Measurements from ENCODE around the gene PCDHGA10.
A peak's percentile ranks its signal among the peaks of the same experiment; 100 is the strongest.
"Not testable (repeated sequence)": the region's sequence is repeated elsewhere in the genome, so short reads cannot be mapped to it uniquely, and the experiment has no call there.

The PCDHGA10 gene

DNA sequence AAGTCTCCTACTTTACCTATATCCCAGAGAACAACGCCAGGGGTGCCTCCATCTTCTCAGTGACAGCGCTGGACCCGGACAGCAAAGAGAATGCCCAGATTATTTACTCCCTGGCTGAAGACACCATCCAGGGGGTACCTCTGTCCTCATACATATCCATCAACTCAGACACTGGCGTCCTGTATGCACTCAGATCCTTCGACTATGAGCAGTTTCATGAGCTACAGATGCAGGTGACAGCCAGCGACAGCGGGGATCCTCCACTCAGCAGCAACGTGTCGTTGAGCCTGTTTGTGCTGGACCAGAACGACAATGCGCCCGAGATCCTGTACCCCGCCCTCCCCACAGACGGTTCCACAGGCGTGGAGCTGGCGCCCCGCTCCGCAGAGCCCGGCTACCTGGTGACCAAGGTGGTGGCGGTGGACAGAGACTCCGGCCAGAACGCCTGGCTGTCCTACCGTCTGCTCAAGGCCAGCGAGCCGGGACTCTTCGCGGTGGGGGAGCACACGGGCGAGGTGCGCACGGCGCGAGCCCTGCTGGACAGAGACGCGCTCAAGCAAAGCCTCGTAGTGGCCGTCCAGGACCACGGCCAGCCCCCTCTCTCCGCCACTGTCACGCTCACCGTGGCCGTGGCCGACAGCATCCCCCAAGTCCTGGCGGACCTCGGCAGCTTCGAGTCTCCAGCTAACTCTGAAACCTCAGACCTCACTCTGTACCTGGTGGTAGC is 1.9 kb downstream of the PCDHGA10 start:
- not testable (repeated sequence) for H3K4me3 ChIP-seq (ENCODE audit: low read depth, low read length); H3K36me3 ChIP-seq (ENCODE audit: control insufficient read depth, insufficient read depth, low read length); H3K27ac ChIP-seq (ENCODE audit: low read depth, low read length); H3K9ac ChIP-seq (ENCODE audit: low read length); H3K4me1 ChIP-seq (ENCODE audit: control insufficient read depth, insufficient read depth, low read length)
- peaks cover 37% of the 10 kb centered on the region for H3K9me3 ChIP-seq (ENCODE audit: control insufficient read depth, insufficient read depth, low read depth, low read length)
- peaks cover 15% of the 10 kb centered on the region for H3K27me3 ChIP-seq (ENCODE audit: control insufficient read depth, insufficient read depth, low read length)

- not testable (repeated sequence) for H3K9ac ChIP-seq (ENCODE audit: low read length); H3K4me1 ChIP-seq (ENCODE audit: control insufficient read depth, insufficient read depth, low read length); H3K27ac ChIP-seq (ENCODE audit: low read depth, low read length); H3K36me3 ChIP-seq (ENCODE audit: control insufficient read depth, insufficient read depth, low read length); H3K4me3 ChIP-seq (ENCODE audit: low read depth, low read length)
- peaks cover 14% of the 10 kb centered on the region for H3K27me3 ChIP-seq (ENCODE audit: control insufficient read depth, insufficient read depth, low read length)
- H3K9me3 ChIP-seq (ENCODE audit: control insufficient read depth, insufficient read depth, low read depth, low read length): peaks cover 36% of the 10 kb centered on the region
These were observed 2.5 kb downstream of the PCDHGA10 start for GRCh38 chr5:141415275-141415618.

DNA sequence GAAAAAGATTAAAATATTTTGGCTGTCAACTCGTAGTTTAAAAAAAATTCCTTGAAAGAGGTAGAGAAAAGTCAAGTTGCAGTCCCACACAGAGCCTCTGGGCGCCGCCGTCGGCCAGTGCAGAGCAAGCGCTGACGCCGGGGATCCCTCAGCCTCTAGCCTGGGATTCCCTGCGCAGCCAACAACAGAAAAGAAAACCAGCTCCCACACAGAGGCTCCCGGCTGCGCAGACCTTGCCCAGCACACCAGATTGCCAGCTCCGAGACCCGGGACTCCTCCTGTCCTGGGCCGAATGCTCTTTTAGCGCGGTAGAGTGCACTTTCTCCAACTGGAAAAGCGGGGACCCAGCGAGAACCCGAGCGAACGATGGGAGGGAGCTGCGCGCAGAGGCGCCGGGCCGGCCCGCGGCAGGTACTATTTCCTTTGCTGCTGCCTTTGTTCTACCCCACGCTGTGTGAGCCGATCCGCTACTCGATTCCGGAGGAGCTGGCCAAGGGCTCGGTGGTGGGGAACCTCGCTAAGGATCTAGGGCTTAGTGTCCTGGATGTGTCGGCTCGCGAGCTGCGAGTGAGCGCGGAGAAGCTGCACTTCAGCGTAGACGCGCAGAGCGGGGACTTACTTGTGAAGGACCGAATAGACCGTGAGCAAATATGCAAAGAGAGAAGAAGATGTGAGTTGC is 4.8 kb downstream of the PCDHGA10 start, which contains the start of gene PCDHGB7:
Gene PCDHGB7 (plus strand): TSS at position 184 of the 679 bp plus-strand sequence. CDS start 183 bp downstream, at position 367.
- Histone ChIP-seq H3K9ac (ENCODE audit: low read length) (peak within 1 kb of the TSS; percentile 59), H3K9me3 (ENCODE audit: control insufficient read depth, insufficient read depth, low read depth, low read length) (peaks cover 50% of the 10 kb centered on the region), H3K27me3 (ENCODE audit: control insufficient read depth, insufficient read depth, low read length) (peaks cover 22% of the 10 kb centered on the region), H3K4me3 (ENCODE audit: low read depth, low read length) (peak within 1 kb of the TSS; percentile 85)
- H3K27ac ChIP-seq (ENCODE audit: low read depth, low read length); H3K4me1 ChIP-seq (ENCODE audit: control insufficient read depth, insufficient read depth, low read length); H3K36me3 ChIP-seq (ENCODE audit: control insufficient read depth, insufficient read depth, low read length): not testable (repeated sequence)

GRCh38 chr5:141419074-141419880 is 6.5 kb downstream of the PCDHGA10 start:
- peaks cover 22% of the 10 kb centered on the region for H3K27me3 ChIP-seq (ENCODE audit: control insufficient read depth, insufficient read depth, low read length)
- H3K4me3 ChIP-seq (ENCODE audit: low read depth, low read length): no peak overlapping the region
- H3K36me3 ChIP-seq (ENCODE audit: control insufficient read depth, insufficient read depth, low read length): peaks cover 3% of the 10 kb centered on the region; the same call in 1 of the 2 replicates
- H3K9me3 ChIP-seq (ENCODE audit: control insufficient read depth, insufficient read depth, low read depth, low read length): peaks cover 51% of the 10 kb centered on the region
- H3K27ac ChIP-seq (ENCODE audit: low read depth, low read length): no peak overlapping the region
- no peaks in the 10 kb centered on the region for H3K4me1 ChIP-seq (ENCODE audit: control insufficient read depth, insufficient read depth, low read length)
- H3K9ac ChIP-seq (ENCODE audit: low read length): no peak overlapping the region

- Histone ChIP-seq H3K9ac (ENCODE audit: low read length) (peak within 1 kb of the TSS; percentile 47), H3K9me3 (ENCODE audit: control insufficient read depth, insufficient read depth, low read depth, low read length) (peaks cover 52% of the 10 kb centered on the region), H3K4me1 (ENCODE audit: control insufficient read depth, insufficient read depth, low read length) (no peaks in the 10 kb centered on the region), H3K36me3 (ENCODE audit: control insufficient read depth, insufficient read depth, low read length) (peaks cover 3% of the 10 kb centered on the region; the same call in 1 of the 2 replicates), H3K27ac (ENCODE audit: low read depth, low read length) (no peak within 1 kb of the TSS), H3K4me3 (ENCODE audit: low read depth, low read length) (peak within 1 kb of the TSS; percentile 68), H3K27me3 (ENCODE audit: control insufficient read depth, insufficient read depth, low read length) (peaks cover 22% of the 10 kb centered on the region)
These were observed 8.2 kb downstream of the PCDHGA10 start, which contains the start of gene PCDHGA11 for GRCh38 chr5:141420855-141421488. Gene PCDHGA11 (plus strand): TSS chr5:141421051. CDS start chr5:141421228, 177 bp downstream.

- Histone ChIP-seq H3K9me3 (ENCODE audit: control insufficient read depth, insufficient read depth, low read depth, low read length) (peaks cover 57% of the 10 kb centered on the region), H3K4me3 (ENCODE audit: low read depth, low read length) (peak overlapping the region; percentile 68), H3K9ac (ENCODE audit: low read length) (no peak overlapping the region)
These were observed 8.7 kb downstream of the PCDHGA10 start for GRCh38 chr5:141421489-141421855.

DNA sequence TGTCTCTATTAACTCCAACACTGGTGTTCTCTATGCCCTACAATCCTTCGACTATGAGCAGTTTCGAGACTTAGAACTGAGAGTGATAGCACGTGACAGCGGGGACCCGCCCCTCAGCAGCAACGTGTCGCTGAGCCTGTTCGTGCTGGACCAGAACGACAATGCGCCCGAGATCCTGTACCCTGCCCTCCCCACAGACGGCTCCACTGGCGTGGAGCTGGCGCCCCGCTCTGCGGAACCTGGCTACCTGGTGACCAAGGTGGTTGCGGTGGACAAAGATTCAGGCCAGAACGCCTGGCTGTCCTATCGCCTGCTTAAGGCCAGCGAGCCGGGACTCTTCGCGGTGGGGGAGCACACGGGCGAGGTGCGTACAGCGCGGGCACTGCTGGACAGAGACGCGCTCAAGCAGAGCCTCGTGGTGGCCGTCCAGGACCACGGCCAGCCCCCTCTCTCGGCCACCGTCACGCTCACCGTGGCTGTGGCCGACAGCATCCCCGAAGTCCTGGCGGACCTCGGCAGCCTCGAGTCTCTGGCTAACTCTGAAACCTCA is 10.0 kb downstream of the PCDHGA10 start:
- H3K4me3 ChIP-seq (ENCODE audit: low read depth, low read length): no peak overlapping the region
- H3K27me3 ChIP-seq (ENCODE audit: control insufficient read depth, insufficient read depth, low read length): peaks cover 22% of the 10 kb centered on the region
- H3K36me3 ChIP-seq (ENCODE audit: control insufficient read depth, insufficient read depth, low read length): peaks cover 7% of the 10 kb centered on the region
- peaks cover 70% of the 10 kb centered on the region for H3K9me3 ChIP-seq (ENCODE audit: control insufficient read depth, insufficient read depth, low read depth, low read length)
- H3K4me1 ChIP-seq (ENCODE audit: control insufficient read depth, insufficient read depth, low read length): no peaks in the 10 kb centered on the region
- H3K27ac ChIP-seq (ENCODE audit: low read depth, low read length): no peak overlapping the region
- no peak overlapping the region for H3K9ac ChIP-seq (ENCODE audit: low read length)

More at GRCh38 chr5:141421489-141421855, 8.7 kb downstream of the PCDHGA10 start:
- no peak overlapping the region for H3K27ac ChIP-seq (ENCODE audit: low read depth, low read length)
- peaks cover 3% of the 10 kb centered on the region; the same call in 1 of the 2 replicates for H3K36me3 ChIP-seq (ENCODE audit: control insufficient read depth, insufficient read depth, low read length)
- peaks cover 22% of the 10 kb centered on the region for H3K27me3 ChIP-seq (ENCODE audit: control insufficient read depth, insufficient read depth, low read length)
- no peaks in the 10 kb centered on the region for H3K4me1 ChIP-seq (ENCODE audit: control insufficient read depth, insufficient read depth, low read length)

GRCh38 chr5:141427783-141428426 is 15.1 kb downstream of the PCDHGA10 start:
- Histone ChIP-seq H3K27ac (ENCODE audit: low read depth, low read length) (no peak overlapping the region), H3K4me3 (ENCODE audit: low read depth, low read length) (no peak overlapping the region), H3K9ac (ENCODE audit: low read length) (no peak overlapping the region), H3K36me3 (ENCODE audit: control insufficient read depth, insufficient read depth, low read length) (peaks cover 16% of the 10 kb centered on the region), H3K27me3 (ENCODE audit: control insufficient read depth, insufficient read depth, low read length) (no peaks in the 10 kb centered on the region), H3K4me1 (ENCODE audit: control insufficient read depth, insufficient read depth, low read length) (no peaks in the 10 kb centered on the region), H3K9me3 (ENCODE audit: control insufficient read depth, insufficient read depth, low read depth, low read length) (peaks cover 66% of the 10 kb centered on the region)

GRCh38 chr5:141430332-141431113 is 17.7 kb downstream of the PCDHGA10 start, which contains the start of gene PCDHGA12:
Gene PCDHGA12 (plus strand): TSS chr5:141430507. CDS start chr5:141430760, 253 bp downstream.
- no peaks in the 10 kb centered on the region for H3K4me1 ChIP-seq (ENCODE audit: control insufficient read depth, insufficient read depth, low read length)
- no peak within 1 kb of the TSS for H3K9ac ChIP-seq (ENCODE audit: low read length)
- H3K4me3 ChIP-seq (ENCODE audit: low read depth, low read length): no peak within 1 kb of the TSS
- no peak within 1 kb of the TSS for H3K27ac ChIP-seq (ENCODE audit: low read depth, low read length)
- H3K9me3 ChIP-seq (ENCODE audit: control insufficient read depth, insufficient read depth, low read depth, low read length): peaks cover 66% of the 10 kb centered on the region
- peaks cover 16% of the 10 kb centered on the region for H3K36me3 ChIP-seq (ENCODE audit: control insufficient read depth, insufficient read depth, low read length)
- H3K27me3 ChIP-seq (ENCODE audit: control insufficient read depth, insufficient read depth, low read length): no peaks in the 10 kb centered on the region

Data from HUES6 (cell line).